Colonic mucosa (tissue), 4 donors: ENCODE data around the gene ANO8. TPM values are rescaled to one million over a fixed set of nuclear protein-coding genes. Genes with fewer than 3 reads are reported as not detected.

Experiments used
- DNase-seq: peaks from one replicate; pipeline ENCODE4 v3.0.0-alpha.2; 2020
- H3K27ac ChIP-seq: fragments of 200-600 bp; one replicate; pipeline ENCODE4 v1.8.0; 2021
- H3K27me3 ChIP-seq: fragments of 200-600 bp; one replicate; pipeline ENCODE4 v1.8.0; 2021
- H3K36me3 ChIP-seq: fragments of 200-600 bp; one replicate; pipeline ENCODE4 v1.8.0; 2021
- H3K4me1 ChIP-seq: fragments of 200-600 bp; one replicate; pipeline ENCODE4 v1.8.0; 2021; ENCODE audit warnings: mild to moderate bottlenecking
- H3K4me3 ChIP-seq: fragments of 200-600 bp; one replicate; pipeline ENCODE4 v1.8.0; 2021
- H3K9ac ChIP-seq, 2 donors: one replicate each; pipeline ENCODE4 v1.7.0; 2013; ENCODE audit warnings: control low read depth in 2 of 2, low read depth in 2 of 2, low read length in 2 of 2
- H3K9me3 ChIP-seq: fragments of 200-600 bp; one replicate; pipeline ENCODE4 v1.8.0; 2021
- CTCF ChIP-seq: fragments of 200-600 bp; IDR thresholded peaks from one replicate; pipeline ENCODE4 v1.8.0; 2022; ENCODE audit warnings: antibody characterized with exemption, mild to moderate bottlenecking
- intact Hi-C: fragments of 100-400 bp; cut with DNase I; formaldehyde crosslinking; loops from one replicate; pipeline ENCODE4 v1.14.1; 2022
- total RNA-seq, 2 donors: library from RNA; stranded (reverse); fragmentation: NEBNext Ultra II Directional in 1 of 2; extraction: Animal tissue kit (Norgen Biotek cat#: 25700) in 1 of 2; gene quantifications; one replicate each; pipeline ENCODE4 v1.2.1, GENCODE V29; 2021
- donor health status: healthy.
- donor health status: DM: no; HTN: no; CAD: no.
- donor health status: DM: no; HTN: no; CAD: no.

ANO8 gene
- total RNA-seq, 2 donors from 2014 or later = 8.9 to 13.7 TPM

DNA sequence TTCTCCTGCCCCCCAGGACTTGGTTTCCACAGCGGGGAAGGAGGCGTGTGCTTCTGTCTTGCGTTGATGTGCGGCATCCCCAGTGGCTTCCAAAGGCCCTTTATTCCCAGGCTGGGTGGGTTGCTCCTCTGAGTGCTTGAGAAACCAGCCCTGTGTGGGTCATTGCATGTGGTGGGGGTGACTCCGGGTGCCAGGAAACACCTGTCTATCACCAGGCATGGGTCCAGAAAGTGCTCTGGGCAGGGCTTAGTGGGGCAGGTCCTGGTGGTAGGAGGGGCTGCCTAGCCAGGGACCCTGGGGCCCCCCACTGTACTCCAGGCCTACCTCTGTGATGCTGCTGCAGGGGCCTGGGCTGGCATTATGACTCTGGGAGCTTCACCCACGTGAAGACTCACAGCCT is 15.7 kb downstream of the ANO8 start:
- DNase-seq = no peak
- no peak overlapping the region for H3K27ac ChIP-seq
- peaks cover 20% of the 10 kb centered on the region for H3K36me3 ChIP-seq
- H3K4me3 ChIP-seq = no peak overlapping the region
- no peaks in the 10 kb centered on the region for H3K27me3 ChIP-seq
- intact Hi-C loops = no loop called here
- no peak overlapping the region for H3K9ac ChIP-seq
- H3K9me3 ChIP-seq = no peaks in the 10 kb centered on the region
- TF ChIP-seq CTCF = no peak
- no peaks in the 10 kb centered on the region for H3K4me1 ChIP-seq

- Histone ChIP-seq H3K27ac (no peak overlapping the region), H3K9me3 (no peaks in the 10 kb centered on the region), H3K9ac (no peak overlapping the region), H3K4me1 (peaks cover 9% of the 10 kb centered on the region), H3K36me3 (peaks cover 4% of the 10 kb centered on the region), H3K27me3 (no peaks in the 10 kb centered on the region), H3K4me3 (no peak overlapping the region)
- no peak for DNase-seq
- intact Hi-C loops = no loop called here
- no peak for TF ChIP-seq CTCF
Measured at GRCh38 chr19:17314007-17314593, 20.6 kb downstream of the ANO8 start.

GRCh38 chr19:17312189-17313113 is 22.2 kb downstream of the ANO8 start:
- TF ChIP-seq CTCF = no peak
- intact Hi-C loops = no loop called here
- DNase-seq = no peak

DNA sequence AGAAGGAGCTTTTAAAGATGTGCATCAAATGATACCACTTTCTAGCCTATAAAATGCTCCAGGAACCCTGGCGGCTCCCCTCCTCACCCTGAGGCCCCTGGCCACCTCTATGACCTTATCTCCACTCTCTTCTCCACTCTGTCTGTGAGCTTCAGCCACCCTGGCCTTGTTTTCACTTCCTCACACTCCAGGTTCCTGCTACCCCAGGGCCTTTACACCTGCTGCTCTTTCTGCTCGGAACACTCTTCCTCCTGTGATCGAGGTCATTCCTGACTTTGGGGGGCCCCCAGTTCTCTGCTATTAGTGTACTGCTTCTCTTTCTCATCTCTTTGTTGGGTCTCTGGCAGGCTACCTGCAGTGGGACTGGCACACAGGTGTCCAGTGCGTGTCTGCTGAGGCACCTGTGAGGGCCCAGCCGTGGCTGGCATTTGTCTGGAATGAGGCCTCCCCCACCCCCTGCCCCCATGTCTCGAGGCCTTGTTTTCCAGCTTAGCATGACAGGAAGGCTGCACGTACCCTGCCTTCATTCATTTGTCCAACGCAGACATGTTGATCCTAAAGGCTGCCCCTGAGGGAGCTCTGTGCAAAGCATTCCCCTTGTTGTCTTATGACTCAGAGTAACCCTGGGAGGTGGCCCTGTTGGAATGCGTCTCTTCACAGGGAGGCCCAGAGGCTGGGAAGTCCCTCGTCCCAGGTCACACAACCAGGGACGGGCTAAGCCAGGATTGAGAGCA is 23.0 kb downstream of the ANO8 start:
- no peak overlapping the region for H3K27ac ChIP-seq
- no peak for TF ChIP-seq CTCF
- H3K27me3 ChIP-seq = no peaks in the 10 kb centered on the region
- intact Hi-C loops = no loop called here
- no peak for DNase-seq
- peaks cover 4% of the 10 kb centered on the region for H3K36me3 ChIP-seq
- no peak overlapping the region for H3K9ac ChIP-seq
- H3K9me3 ChIP-seq = no peaks in the 10 kb centered on the region
- peaks cover 9% of the 10 kb centered on the region for H3K4me1 ChIP-seq
- H3K4me3 ChIP-seq = no peak overlapping the region

More at GRCh38 chr19:17312189-17313113, 22.2 kb downstream of the ANO8 start:
- Histone ChIP-seq H3K27me3 (no peaks in the 10 kb centered on the region), H3K9ac (no peak overlapping the region), H3K36me3 (peaks cover 4% of the 10 kb centered on the region), H3K4me1 (peaks cover 9% of the 10 kb centered on the region), H3K27ac (no peak overlapping the region), H3K4me3 (no peak overlapping the region), H3K9me3 (no peaks in the 10 kb centered on the region)

- Histone ChIP-seq H3K27me3 (no peaks in the 10 kb centered on the region), H3K36me3 (peaks cover 4% of the 10 kb centered on the region), H3K4me1 (peaks cover 12% of the 10 kb centered on the region), H3K27ac (peak overlapping the region; percentile 60), H3K9ac (peak overlapping the region; percentile 73 to 94), H3K9me3 (no peaks in the 10 kb centered on the region), H3K4me3 (peak overlapping the region; percentile 74)
- intact Hi-C loops = no loop called here
- no peak for TF ChIP-seq CTCF
- DNase-seq = no peak
Measured at GRCh38 chr19:17309965-17310461, 24.6 kb downstream of the ANO8 start.
